Stimulated activated CD4-positive, alpha-beta T cell treated with anti-CD3 and anti-CD28 coated beads, TNF-alpha, amount 100 ng/mL, for 48 hours (primary cell): ENCODE data around the gene ARID5A.

ENCODE experiments used
- DNase-seq, 3 donors: peaks; one replicate each; pipeline ENCODE4 v3.0.0-alpha.2; 2020; ENCODE audit warnings: low read depth in 3 of 3

ARID5A gene

GRCh38 chr2:96601382-96602292 is 65.1 kb downstream of the ARID5A start:
- DNase-seq: peak in 1 of 3 donors; percentile 14
